Limb (tissue), 2 donors: ENCODE data around the gene CPLX3.
A peak's percentile ranks its signal among the peaks of the same experiment; 100 is the strongest.

Source experiments
- DNase-seq, 2 donors: peaks; one replicate each; pipeline ENCODE4 v3.0.0-alpha.2; 2016; ENCODE audit errors: extremely low spot score in 2 of 2

CPLX3 gene

DNA sequence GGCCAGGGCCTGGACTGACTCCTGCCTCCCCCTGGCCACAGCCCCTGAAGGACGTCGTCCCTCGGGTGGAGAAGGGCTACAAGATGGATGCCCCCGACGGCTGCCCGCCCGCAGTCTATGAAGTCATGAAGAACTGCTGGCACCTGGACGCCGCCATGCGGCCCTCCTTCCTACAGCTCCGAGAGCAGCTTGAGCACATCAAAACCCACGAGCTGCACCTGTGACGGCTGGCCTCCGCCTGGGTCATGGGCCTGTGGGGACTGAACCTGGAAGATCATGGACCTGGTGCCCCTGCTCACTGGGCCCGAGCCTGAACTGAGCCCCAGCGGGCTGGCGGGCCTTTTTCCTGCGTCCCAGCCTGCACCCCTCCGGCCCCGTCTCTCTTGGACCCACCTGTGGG, 24.1 kb upstream of the CPLX3 start:
- DNase-seq: peak in 1 of 2 donors; percentile 21

- DNase-seq: peak in 1 of 2 donors; percentile 22
Measured at GRCh38 chr15:74802862-74803447, 23.5 kb upstream of the CPLX3 start.

GRCh38 chr15:74804935-74805334, 21.5 kb upstream of the CPLX3 start:
- DNase-seq: no peak

- no peak for DNase-seq
Measured at GRCh38 chr15:74807282-74807681, 19.1 kb upstream of the CPLX3 start.

- DNase-seq: no peak
Measured at GRCh38 chr15:74808078-74808839, 18.2 kb upstream of the CPLX3 start.

- no peak for DNase-seq
Measured at GRCh38 chr15:74808840-74809229, 17.6 kb upstream of the CPLX3 start.

GRCh38 chr15:74809242-74809641, 17.2 kb upstream of the CPLX3 start:
- DNase-seq: no peak

DNA sequence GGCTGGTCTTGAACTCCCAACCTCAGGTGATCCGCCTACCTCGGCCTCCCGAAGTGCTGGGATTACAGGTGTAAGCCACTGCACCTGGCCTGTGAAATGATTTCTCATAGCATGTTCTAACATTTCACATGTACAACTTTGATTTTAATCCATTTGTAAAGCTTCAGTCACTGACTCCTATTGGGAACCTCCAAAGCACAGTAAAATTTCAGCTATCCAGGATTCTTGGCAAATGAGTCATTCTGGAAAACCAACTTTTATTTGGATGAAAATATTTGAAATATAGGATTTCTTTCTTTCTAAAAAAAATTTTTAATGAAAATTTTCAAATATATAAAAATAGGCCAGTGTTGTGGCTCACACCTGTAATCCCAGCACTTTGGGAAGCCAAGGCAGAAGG, 16.5 kb upstream of the CPLX3 start:
- no peak for DNase-seq

DNA sequence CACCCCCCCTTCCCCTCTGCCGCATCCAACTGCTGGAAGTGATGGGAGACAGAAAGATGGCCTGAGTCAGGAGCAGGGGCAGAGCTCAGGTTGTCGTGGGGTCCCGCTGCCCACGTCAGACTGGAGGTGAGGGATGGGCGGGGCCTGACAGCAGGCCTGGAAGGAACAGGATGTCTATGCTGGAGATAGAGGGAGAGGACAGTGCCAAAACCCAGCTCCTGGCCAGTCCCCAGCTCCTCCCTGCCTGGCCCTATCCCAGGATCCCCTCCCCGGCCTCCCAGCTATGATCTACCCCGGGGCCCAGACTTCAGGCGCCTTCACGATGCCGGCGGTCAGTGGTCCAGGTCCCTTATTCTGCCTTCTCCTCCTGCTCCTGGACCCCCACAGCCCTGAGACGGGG, 13.9 kb upstream of the CPLX3 start, which contains the start of gene LMAN1L:
LMAN1L (plus strand) TSS at position 303 of the 400 bp plus-strand sequence; CDS start at position 323, 20 bp downstream.
- no peak for DNase-seq

DNA sequence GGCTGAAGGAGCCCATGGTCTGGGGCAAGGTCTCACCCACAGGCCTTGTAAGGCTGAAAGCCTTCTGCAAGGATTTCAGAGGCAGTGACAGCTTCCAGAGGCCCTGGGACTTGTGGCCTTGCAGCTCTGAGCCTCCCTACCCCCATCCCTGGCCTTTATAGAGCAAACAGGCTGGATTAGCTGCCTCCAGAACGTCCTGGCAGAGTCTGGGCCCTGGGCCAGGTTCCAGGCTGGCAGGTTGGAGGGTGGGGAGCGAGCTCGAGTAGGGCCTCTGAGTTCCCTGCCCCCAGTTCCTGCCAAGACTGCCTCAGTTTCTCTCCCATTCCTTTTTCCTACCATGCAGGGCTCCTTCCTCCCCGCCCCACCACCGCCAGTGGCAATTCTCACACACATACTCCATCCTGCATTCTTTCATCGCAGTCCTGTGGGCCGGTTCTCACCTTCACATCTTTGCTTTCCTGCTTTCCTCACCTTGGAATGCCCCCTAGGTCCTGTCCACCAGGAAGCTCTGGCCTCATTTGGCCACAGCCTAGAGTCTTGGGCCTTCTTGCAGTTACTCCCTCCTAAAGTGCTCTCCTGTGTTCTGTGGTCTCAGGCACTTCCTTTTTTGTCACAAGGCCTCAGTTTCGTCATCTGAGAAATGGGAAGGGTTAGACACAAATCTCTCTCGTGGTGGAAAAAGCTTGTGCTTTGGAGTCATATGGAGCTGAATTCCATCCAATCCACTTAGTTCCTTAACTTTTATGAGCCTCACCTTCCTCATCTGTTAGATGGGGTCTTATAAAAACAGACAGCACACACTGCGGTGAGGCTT, 11.1 kb upstream of the CPLX3 start:
- DNase-seq: no peak

GRCh38 chr15:74815961-74816360, 10.5 kb upstream of the CPLX3 start:
- no peak for DNase-seq

GRCh38 chr15:74816624-74817369, 9.6 kb upstream of the CPLX3 start:
- DNase-seq: no peak

DNA sequence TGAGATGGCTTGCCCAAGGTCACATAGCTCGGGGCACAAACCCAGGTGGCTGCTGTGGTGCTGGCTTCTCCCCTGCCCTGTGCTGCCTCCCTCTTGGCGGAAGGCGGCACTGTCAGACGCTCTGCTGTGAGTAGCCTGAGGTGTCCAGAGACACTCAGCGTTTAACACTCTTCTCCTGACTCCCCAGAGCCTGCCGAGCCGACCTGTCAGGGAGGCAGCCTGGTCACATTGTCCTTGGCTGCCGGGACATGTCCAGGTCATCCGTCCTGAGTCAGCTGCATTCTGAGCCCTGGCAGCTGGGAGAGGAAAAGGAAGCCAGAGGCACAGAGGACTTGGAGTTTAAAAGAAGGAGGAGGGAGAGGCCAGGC, 9.1 kb upstream of the CPLX3 start:
- no peak for DNase-seq

- DNase-seq: no peak
Measured at GRCh38 chr15:74820056-74820455, 6.4 kb upstream of the CPLX3 start.

DNA sequence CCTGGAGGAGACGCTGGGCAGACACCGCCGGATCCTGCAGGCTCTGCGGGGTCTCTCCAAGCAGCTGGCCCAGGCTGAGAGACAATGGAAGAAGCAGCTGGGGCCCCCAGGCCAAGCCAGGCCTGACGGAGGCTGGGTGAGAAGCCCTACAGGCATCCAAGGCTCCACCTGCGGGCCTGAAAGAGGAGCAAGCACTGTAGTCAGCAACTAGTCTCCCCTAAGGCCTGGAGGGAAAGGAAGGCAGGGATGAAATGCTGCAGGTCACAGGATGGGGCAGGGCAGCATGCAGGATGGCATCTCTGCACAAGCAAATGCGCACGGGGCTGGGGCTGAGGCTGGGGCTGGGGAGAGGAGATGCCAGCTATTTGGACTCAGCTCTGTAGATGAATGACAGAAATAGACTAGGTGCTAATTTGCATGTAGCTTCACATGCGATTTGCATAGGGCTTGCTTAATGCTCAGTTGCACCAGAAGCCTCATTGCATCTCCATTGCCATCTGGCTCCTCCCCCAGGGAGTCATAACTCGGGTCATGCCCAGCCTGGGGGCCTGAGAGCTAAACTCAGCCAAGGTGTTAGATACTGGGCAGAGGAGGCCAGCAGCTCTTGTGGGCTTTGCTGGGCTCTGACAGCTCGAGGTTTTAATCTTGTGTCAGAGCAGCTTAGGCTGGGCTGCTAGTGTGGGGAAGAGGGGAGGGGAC, 5.2 kb upstream of the CPLX3 start:
- DNase-seq: no peak

- no peak for DNase-seq
Measured at GRCh38 chr15:74821790-74822158, 4.7 kb upstream of the CPLX3 start.

DNA sequence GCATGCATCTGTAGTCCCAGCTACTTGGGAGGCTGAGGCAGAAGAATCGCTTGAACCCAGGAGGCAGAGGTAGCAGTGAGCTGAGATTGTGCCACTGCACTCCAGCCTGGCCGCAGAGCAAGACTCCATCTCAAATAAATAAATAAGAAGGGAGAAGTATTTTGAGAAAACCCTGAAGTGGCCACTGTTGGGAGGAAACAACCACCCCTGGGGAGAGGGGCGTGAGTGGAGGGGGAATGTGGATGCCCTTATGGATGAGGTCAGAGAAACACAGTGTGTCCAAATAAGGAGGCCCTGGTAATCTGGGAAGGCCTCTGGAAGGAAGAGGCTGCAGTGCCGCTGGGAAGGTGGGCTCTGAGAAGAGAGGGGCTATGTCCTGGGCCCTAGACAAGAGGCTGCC, 4.2 kb upstream of the CPLX3 start:
- DNase-seq: no peak

- no peak for DNase-seq
Measured at GRCh38 chr15:74823324-74823723, 3.1 kb upstream of the CPLX3 start.

- DNase-seq: no peak
Measured at GRCh38 chr15:74824976-74825375, 1.5 kb upstream of the CPLX3 start.

GRCh38 chr15:74825866-74826265, 561 bp upstream of the CPLX3 start:
- DNase-seq: no peak

GRCh38 chr15:74826921-74827320, 494 bp downstream of the CPLX3 start:
- no peak for DNase-seq
